ENCODE measurements around the gene SMOC1.

SMOC1 gene

DNA sequence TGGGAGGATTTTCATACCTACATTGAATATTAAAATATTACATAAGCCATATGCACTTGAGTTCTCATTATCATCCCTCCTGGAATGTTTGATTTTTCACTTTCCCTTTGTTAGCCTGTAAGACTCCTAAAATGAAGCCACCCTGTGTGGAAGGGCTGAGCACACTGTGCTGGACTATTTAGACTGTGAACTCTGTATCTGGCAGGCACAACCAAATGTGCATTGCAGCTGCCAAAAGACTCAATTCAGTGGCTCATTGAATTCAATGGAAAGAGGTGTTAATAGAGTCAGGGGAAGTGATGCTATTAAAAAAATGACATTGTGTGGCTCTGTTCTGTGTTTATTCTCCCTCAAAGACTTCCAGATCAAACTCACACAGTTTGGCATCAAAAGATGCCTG lies 111.1 kb downstream of the SMOC1 start:
- H2AK5ac ChIP-seq (ENCODE audit: low read depth, low read length) = no peak overlapping the region
- H3K4me3 ChIP-seq (ENCODE audit: low read length in 2 of 2) = no peak overlapping the region
- H3K4me2 ChIP-seq (ENCODE audit: insufficient read depth, low read length, poor library complexity, severe bottlenecking) = no peak overlapping the region
- no peak overlapping the region for H3K14ac ChIP-seq (ENCODE audit: low read length)
- H4K8ac ChIP-seq (ENCODE audit: low read depth, low read length) = no peak overlapping the region
- no peak overlapping the region for H4K91ac ChIP-seq (ENCODE audit: low read depth, low read length, poor library complexity)
- H2BK12ac ChIP-seq (ENCODE audit: low read length) = no peak overlapping the region
- no peak overlapping the region for H3K23ac ChIP-seq (ENCODE audit: low read depth, low read length, poor library complexity)
- peaks cover 0 to 10% of the 10 kb centered on the region in 2 donors for H3K9me3 ChIP-seq (replicated peaks in 1 of 2; ENCODE audit: control insufficient read depth in 2 of 2, insufficient read depth in 1 of 2, low read depth in 1 of 2, low read length in 2 of 2)
- H2BK15ac ChIP-seq (ENCODE audit: low read length) = no peak overlapping the region
- H2AFZ ChIP-seq (ENCODE audit: low read length) = no peak overlapping the region
- no peaks in the 10 kb centered on the region for H3K27me3 ChIP-seq (ENCODE audit: control insufficient read depth in 3 of 3, insufficient read depth in 3 of 3, low read depth in 1 of 3, low read length in 3 of 3)
- peaks cover 26 to 32% of the 10 kb centered on the region in 2 donors for H3K4me1 ChIP-seq (ENCODE audit: control insufficient read depth in 2 of 2, insufficient read depth in 1 of 2, low read depth in 1 of 2, low read length in 2 of 2)
- H3K18ac ChIP-seq (ENCODE audit: low read length) = no peak overlapping the region
- H3K79me1 ChIP-seq (ENCODE audit: low read depth, low read length) = no peaks in the 10 kb centered on the region
- peaks cover 11 to 32% of the 10 kb centered on the region in 2 donors for H3K36me3 ChIP-seq (replicated peaks in 1 of 2; ENCODE audit: control insufficient read depth in 2 of 2, insufficient read depth in 2 of 2, low read length in 2 of 2)
- no peak overlapping the region for H2BK5ac ChIP-seq (ENCODE audit: low read length)
- no peak overlapping the region for H3K4ac ChIP-seq (ENCODE audit: low read length)
- no peak for DNase-seq (ENCODE audit: low spot score)
- H2BK120ac ChIP-seq (ENCODE audit: low read depth, low read length) = no peak overlapping the region
- H3K27ac ChIP-seq (replicated peaks; ENCODE audit: low read length) = no peak overlapping the region
- H3K9ac ChIP-seq (ENCODE audit: low read depth, low read length, poor library complexity) = no peak overlapping the region

- H2BK15ac ChIP-seq (ENCODE audit: low read length) = no peak overlapping the region
- no peak overlapping the region for H3K4me2 ChIP-seq (ENCODE audit: insufficient read depth, low read length, poor library complexity, severe bottlenecking)
- H3K4me1 ChIP-seq (ENCODE audit: control insufficient read depth in 2 of 2, insufficient read depth in 1 of 2, low read depth in 1 of 2, low read length in 2 of 2) = peaks cover 26 to 27% of the 10 kb centered on the region in 2 donors
- no peaks in the 10 kb centered on the region for H3K79me1 ChIP-seq (ENCODE audit: low read depth, low read length)
- peaks cover 12 to 40% of the 10 kb centered on the region in 2 donors for H3K36me3 ChIP-seq (replicated peaks in 1 of 2; ENCODE audit: control insufficient read depth in 2 of 2, insufficient read depth in 2 of 2, low read length in 2 of 2)
- no peak for DNase-seq (ENCODE audit: low spot score)
- no peak overlapping the region for H3K23ac ChIP-seq (ENCODE audit: low read depth, low read length, poor library complexity)
- no peaks in the 10 kb centered on the region for H3K27me3 ChIP-seq (ENCODE audit: control insufficient read depth in 3 of 3, insufficient read depth in 3 of 3, low read depth in 1 of 3, low read length in 3 of 3)
- H2BK120ac ChIP-seq (ENCODE audit: low read depth, low read length) = no peak overlapping the region
- H2BK5ac ChIP-seq (ENCODE audit: low read length) = no peak overlapping the region
- H4K8ac ChIP-seq (ENCODE audit: low read depth, low read length) = no peak overlapping the region
- H2BK12ac ChIP-seq (ENCODE audit: low read length) = no peak overlapping the region
- H3K9me3 ChIP-seq (replicated peaks in 1 of 2; ENCODE audit: control insufficient read depth in 2 of 2, insufficient read depth in 1 of 2, low read depth in 1 of 2, low read length in 2 of 2) = no peaks in the 10 kb centered on the region
- H2AFZ ChIP-seq (ENCODE audit: low read length) = no peak overlapping the region
- H3K18ac ChIP-seq (ENCODE audit: low read length) = no peak overlapping the region
- no peak overlapping the region for H3K4ac ChIP-seq (ENCODE audit: low read length)
- no peak overlapping the region for H4K91ac ChIP-seq (ENCODE audit: low read depth, low read length, poor library complexity)
- H3K27ac ChIP-seq (replicated peaks; ENCODE audit: low read length) = no peak overlapping the region
- H2AK5ac ChIP-seq (ENCODE audit: low read depth, low read length) = no peak overlapping the region
- H3K9ac ChIP-seq (ENCODE audit: low read depth, low read length, poor library complexity) = no peak overlapping the region
- H3K4me3 ChIP-seq (ENCODE audit: low read length in 2 of 2) = no peak overlapping the region
- no peak overlapping the region for H3K14ac ChIP-seq (ENCODE audit: low read length)
These were observed 112.2 kb downstream of the SMOC1 start for GRCh38 chr14:69991422-69991821.

- Histone ChIP-seq H2BK12ac (ENCODE audit: low read length) (no peak overlapping the region), H3K4me3 (ENCODE audit: low read length in 2 of 2) (no peak overlapping the region), H3K23ac (ENCODE audit: low read depth, low read length, poor library complexity) (no peak overlapping the region), H4K8ac (ENCODE audit: low read depth, low read length) (no peak overlapping the region), H2BK5ac (ENCODE audit: low read length) (no peak overlapping the region), H2AFZ (ENCODE audit: low read length) (no peak overlapping the region), H3K9ac (ENCODE audit: low read depth, low read length, poor library complexity) (no peak overlapping the region), H2BK15ac (ENCODE audit: low read length) (no peak overlapping the region), H2BK120ac (ENCODE audit: low read depth, low read length) (no peak overlapping the region), H3K4me1 (ENCODE audit: control insufficient read depth in 2 of 2, insufficient read depth in 1 of 2, low read depth in 1 of 2, low read length in 2 of 2) (peaks cover 19 to 20% of the 10 kb centered on the region in 2 donors), H3K14ac (ENCODE audit: low read length) (no peak overlapping the region), H3K9me3 (replicated peaks in 1 of 2; ENCODE audit: control insufficient read depth in 2 of 2, insufficient read depth in 1 of 2, low read depth in 1 of 2, low read length in 2 of 2) (no peaks in the 10 kb centered on the region), H3K4ac (ENCODE audit: low read length) (no peak overlapping the region), H3K36me3 (replicated peaks in 1 of 2; ENCODE audit: control insufficient read depth in 2 of 2, insufficient read depth in 2 of 2, low read length in 2 of 2) (peaks cover 16 to 51% of the 10 kb centered on the region in 2 donors), H2AK5ac (ENCODE audit: low read depth, low read length) (no peak overlapping the region), H3K4me2 (ENCODE audit: insufficient read depth, low read length, poor library complexity, severe bottlenecking) (no peak overlapping the region), H4K91ac (ENCODE audit: low read depth, low read length, poor library complexity) (no peak overlapping the region), H3K79me1 (ENCODE audit: low read depth, low read length) (no peaks in the 10 kb centered on the region), H3K27me3 (ENCODE audit: control insufficient read depth in 3 of 3, insufficient read depth in 3 of 3, low read depth in 1 of 3, low read length in 3 of 3) (no peaks in the 10 kb centered on the region), H3K18ac (ENCODE audit: low read length) (no peak overlapping the region), H3K27ac (replicated peaks; ENCODE audit: low read length) (no peak overlapping the region)
- no peak for DNase-seq (ENCODE audit: low spot score)
- WGBS, 2 donors (ENCODE audit: extremely low coverage in 2 of 2, insufficient read length in 2 of 2, insufficient replicate concordance in 1 of 2) = no CpG with 5 or more reads among the region's 3 CpGs
These were observed 113.3 kb downstream of the SMOC1 start for GRCh38 chr14:69992564-69992963.

DNA sequence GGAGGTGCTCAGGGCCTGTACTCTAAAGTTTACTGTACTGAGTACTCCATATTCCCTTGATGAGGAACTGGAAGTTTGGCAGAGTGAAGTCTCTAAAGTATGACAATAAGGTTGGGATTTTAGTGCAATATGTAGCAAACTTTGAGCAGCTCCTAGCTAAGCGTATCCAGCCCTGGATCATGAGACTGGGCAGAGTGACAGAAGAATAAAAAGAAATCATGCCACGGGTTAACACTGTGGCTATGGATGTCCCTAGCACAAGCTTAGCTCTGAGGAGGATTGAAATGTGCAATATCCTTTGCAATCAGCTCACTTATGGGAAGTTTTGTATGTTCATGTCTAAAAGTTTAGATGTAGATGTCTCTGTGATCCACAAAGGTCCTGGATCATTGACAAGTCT lies 114.1 kb downstream of the SMOC1 start:
- H3K9me3 ChIP-seq (replicated peaks in 1 of 2; ENCODE audit: control insufficient read depth in 2 of 2, insufficient read depth in 1 of 2, low read depth in 1 of 2, low read length in 2 of 2) = peaks cover 0 to 3% of the 10 kb centered on the region in 2 donors

More for the DNA sequence above, 114.1 kb downstream of the SMOC1 start:
- no peak overlapping the region for H2AFZ ChIP-seq (ENCODE audit: low read length)
- no peak overlapping the region for H2BK5ac ChIP-seq (ENCODE audit: low read length)
- no CpG with 5 or more reads among the region's 2 CpGs for WGBS, 2 donors (ENCODE audit: extremely low coverage in 2 of 2, insufficient read length in 2 of 2, insufficient replicate concordance in 1 of 2)
- peaks cover 22 to 59% of the 10 kb centered on the region in 2 donors for H3K36me3 ChIP-seq (replicated peaks in 1 of 2; ENCODE audit: control insufficient read depth in 2 of 2, insufficient read depth in 2 of 2, low read length in 2 of 2)
- H3K23ac ChIP-seq (ENCODE audit: low read depth, low read length, poor library complexity) = no peak overlapping the region
- peaks cover 14 to 21% of the 10 kb centered on the region in 2 donors for H3K4me1 ChIP-seq (ENCODE audit: control insufficient read depth in 2 of 2, insufficient read depth in 1 of 2, low read depth in 1 of 2, low read length in 2 of 2)
- H3K18ac ChIP-seq (ENCODE audit: low read length) = no peak overlapping the region
- H2AK5ac ChIP-seq (ENCODE audit: low read depth, low read length) = no peak overlapping the region
- H3K4me3 ChIP-seq (ENCODE audit: low read length in 2 of 2) = no peak overlapping the region
- no peak overlapping the region for H3K9ac ChIP-seq (ENCODE audit: low read depth, low read length, poor library complexity)
- no peak overlapping the region for H2BK15ac ChIP-seq (ENCODE audit: low read length)
- H2BK12ac ChIP-seq (ENCODE audit: low read length) = no peak overlapping the region
- no peak overlapping the region for H4K8ac ChIP-seq (ENCODE audit: low read depth, low read length)
- H4K91ac ChIP-seq (ENCODE audit: low read depth, low read length, poor library complexity) = no peak overlapping the region
- no peak overlapping the region for H2BK120ac ChIP-seq (ENCODE audit: low read depth, low read length)
- H3K4me2 ChIP-seq (ENCODE audit: insufficient read depth, low read length, poor library complexity, severe bottlenecking) = no peak overlapping the region
- H3K27me3 ChIP-seq (ENCODE audit: control insufficient read depth in 3 of 3, insufficient read depth in 3 of 3, low read depth in 1 of 3, low read length in 3 of 3) = no peaks in the 10 kb centered on the region
- H3K4ac ChIP-seq (ENCODE audit: low read length) = no peak overlapping the region
- H3K27ac ChIP-seq (replicated peaks; ENCODE audit: low read length) = no peak overlapping the region
- H3K79me1 ChIP-seq (ENCODE audit: low read depth, low read length) = no peaks in the 10 kb centered on the region
- H3K14ac ChIP-seq (ENCODE audit: low read length) = no peak overlapping the region
- no peak for DNase-seq (ENCODE audit: low spot score)

Measured in neuronal stem cell (in vitro differentiated cells).